ENCODE results near the gene PKD1. TPM values are rescaled to one million over a fixed set of nuclear protein-coding genes. Genes with fewer than 3 reads are reported as not detected.

The PKD1 gene
- total and polyA plus RNA-seq, 3 donors from 2014 or later = 83.4 to 337 (median 323) TPM

DNA sequence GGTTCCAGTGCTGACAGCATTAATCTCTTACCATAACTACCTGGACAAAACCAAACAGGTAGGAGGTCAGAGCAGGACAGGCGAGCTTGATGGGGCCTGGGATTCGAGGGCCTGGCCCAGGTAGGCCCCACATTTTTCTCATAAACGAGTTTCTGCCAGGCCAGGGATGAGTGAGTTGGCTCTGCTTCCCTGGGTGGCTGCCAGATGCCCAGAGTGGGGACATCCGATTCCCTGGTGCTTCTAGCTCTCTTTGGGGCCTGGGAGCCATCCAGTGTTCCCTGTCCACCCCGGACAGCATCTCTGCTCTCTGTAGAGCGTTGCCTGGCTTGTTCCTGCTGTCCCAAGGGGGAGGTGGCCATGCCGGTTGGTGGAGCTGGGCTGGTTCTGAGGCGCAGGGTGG lies 62.8 kb downstream of the PKD1 start:
- H3K36me3 ChIP-seq (ENCODE audit: low read depth, missing control alignments) = no peaks in the 10 kb centered on the region
- 70 to 85% methylated on average over 2 to 8 of the region's 8 CpGs for WGBS, 2 donors

GRCh38 chr16:2071454-2072202 lies 64.1 kb downstream of the PKD1 start:
- DNase-seq = no peak
- H3K27ac ChIP-seq = no peak overlapping the region
- TF ChIP-seq CTCF (IDR thresholded peaks at IDR 0.05) (no peak), POLR2A (IDR thresholded peaks at IDR 0.05) (no peak)
- H3K27me3 ChIP-seq = no peaks in the 10 kb centered on the region
- no peak overlapping the region for H3K4me3 ChIP-seq
- intact Hi-C loops (cut with DNase I; ENCODE audit: low total_unique reads) = no loop called here
- no peaks in the 10 kb centered on the region for H3K9me3 ChIP-seq
- whole genome bisulfite sequencing, 2 donors = 66 to 79% methylated on average over 16 to 34 of the region's 34 CpGs
- no peaks in the 10 kb centered on the region for H3K4me1 ChIP-seq
- no peaks in the 10 kb centered on the region for H3K36me3 ChIP-seq (ENCODE audit: low read depth, missing control alignments)

More for the DNA sequence above, 62.8 kb downstream of the PKD1 start:
- Histone ChIP-seq H3K4me1 (no peaks in the 10 kb centered on the region), H3K27ac (no peak overlapping the region), H3K4me3 (no peak overlapping the region), H3K9me3 (no peaks in the 10 kb centered on the region), H3K27me3 (no peaks in the 10 kb centered on the region)
- TF ChIP-seq CTCF (IDR thresholded peaks at IDR 0.05) (no peak), POLR2A (IDR thresholded peaks at IDR 0.05) (no peak)
- intact Hi-C loops (cut with DNase I; ENCODE audit: low total_unique reads) = no loop called here
- DNase-seq = no peak

- Histone ChIP-seq H3K4me1 (no peaks in the 10 kb centered on the region), H3K36me3 (ENCODE audit: low read depth, missing control alignments) (no peaks in the 10 kb centered on the region), H3K9me3 (no peaks in the 10 kb centered on the region), H3K27me3 (no peaks in the 10 kb centered on the region), H3K27ac (no peak overlapping the region), H3K4me3 (no peak overlapping the region)
- WGBS, 2 donors = 91 to 95% methylated on average over 17 to 29 of the region's 29 CpGs
- DNase-seq = no peak
- intact Hi-C loops (cut with DNase I; ENCODE audit: low total_unique reads) = no loop called here
- TF ChIP-seq CTCF (IDR thresholded peaks at IDR 0.05) = no peak
- no peak for TF ChIP-seq POLR2A (IDR thresholded peaks at IDR 0.05)
These were observed 64.9 kb downstream of the PKD1 start for GRCh38 chr16:2070576-2071453.

DNA sequence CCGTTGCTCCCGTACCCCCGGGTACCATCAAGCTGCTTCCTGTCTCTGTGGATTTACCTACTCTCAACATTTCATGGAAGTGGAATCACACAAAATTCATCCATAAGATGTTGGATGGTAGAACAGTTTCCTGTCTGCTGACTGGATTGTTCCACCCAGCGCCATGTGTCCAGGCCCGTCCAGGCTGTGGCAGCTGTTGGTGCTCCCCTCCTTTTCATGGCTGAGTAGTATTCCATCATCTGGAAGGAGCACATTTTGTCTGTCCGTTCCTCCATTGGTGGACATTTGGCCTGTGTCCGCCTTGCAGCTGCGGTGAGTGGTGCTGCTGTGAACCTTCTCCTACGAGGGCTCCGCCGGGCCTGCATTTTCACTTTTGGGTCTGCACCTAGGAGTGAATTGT lies 69.6 kb downstream of the PKD1 start:
- Histone ChIP-seq H3K4me3 (no peak overlapping the region), H3K27ac (no peak overlapping the region), H3K4me1 (no peaks in the 10 kb centered on the region), H3K36me3 (ENCODE audit: low read depth, missing control alignments) (no peaks in the 10 kb centered on the region), H3K27me3 (no peaks in the 10 kb centered on the region), H3K9me3 (no peaks in the 10 kb centered on the region)
- no peak for TF ChIP-seq POLR2A (IDR thresholded peaks at IDR 0.05)
- TF ChIP-seq CTCF (IDR thresholded peaks at IDR 0.05) = no peak
- 98 to 99% methylated on average over 11 of the region's 11 CpGs for WGBS, 2 donors
- DNase-seq = no peak
- intact Hi-C loops (cut with DNase I; ENCODE audit: low total_unique reads) = no loop called here
